ENCODE measurements around the gene USP12. TPM values are rescaled to one million over a fixed set of nuclear protein-coding genes. Genes with fewer than 3 reads are reported as not detected.
"Not testable (repeated sequence)": the region's sequence is repeated elsewhere in the genome, so short reads cannot be mapped to it uniquely, and the experiment has no call there.

Gene USP12
- polyA plus RNA-seq, 3 donors, result 12.8 to 23.4 (median 14.5) TPM

DNA sequence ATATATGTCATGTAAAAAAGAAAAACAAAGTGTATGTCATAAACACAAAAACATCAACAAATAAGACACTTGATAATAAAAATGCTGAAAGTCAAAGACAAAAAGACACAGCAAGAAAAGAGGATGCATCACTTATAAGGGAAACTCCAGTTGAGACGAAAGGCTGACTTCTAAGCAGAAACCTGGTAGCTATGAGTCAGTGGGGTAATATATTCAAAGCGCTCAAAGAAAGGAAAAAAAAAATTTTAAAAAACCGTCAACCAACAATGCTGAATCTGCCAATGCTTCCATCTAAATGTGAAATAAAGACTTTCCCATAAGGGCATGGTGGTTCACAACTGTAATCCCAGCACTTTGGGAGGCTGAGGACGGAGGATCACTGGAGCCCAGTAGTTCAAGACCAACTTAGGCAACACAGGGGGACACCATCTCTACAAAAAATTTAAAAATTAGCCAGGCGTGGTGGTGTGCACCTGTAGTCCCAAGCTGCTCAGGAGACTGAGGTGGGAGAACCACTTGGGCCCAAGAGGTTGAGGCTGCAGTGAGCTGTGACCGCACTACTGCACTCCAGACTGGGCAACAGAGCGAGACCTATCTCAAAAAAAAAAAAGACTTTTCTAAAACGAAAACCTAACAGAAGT, 24.0 kb downstream of the USP12 start:
- Mint-ChIP-seq H3K36me3 (peaks cover 5 to 10% of the 10 kb centered on the region in 2 donors), H3K9me3 (peaks cover 0 to 7% (median 2%) of the 10 kb centered on the region in 7 donors), H3K4me3 (no peak overlapping the region), H3K4me1 (peaks cover 6% of the 10 kb centered on the region), H3K27me3 (ENCODE audit: low read depth in 3 of 3) (no peaks in the 10 kb centered on the region), H3K27ac (peak overlapping the region in 1 of 7 donors; percentile 26)
- Histone ChIP-seq H3K9ac (ENCODE audit: insufficient read depth, low read length, poor library complexity, severe bottlenecking) (no peak overlapping the region), H3K9me3 (replicated peaks in 1 of 2; ENCODE audit: control insufficient read depth in 1 of 2, insufficient read depth in 1 of 2, low read length in 2 of 2) (no peaks in the 10 kb centered on the region), H3K36me3 (replicated peaks in 1 of 2; ENCODE audit: control insufficient read depth in 1 of 2, insufficient read depth in 2 of 2, low read length in 2 of 2) (no peaks in the 10 kb centered on the region), H3K27me3 (ENCODE audit: control insufficient read depth in 2 of 2, insufficient read depth in 2 of 2, low read length in 2 of 2) (no peaks in the 10 kb centered on the region), H3K27ac (ENCODE audit: low read depth in 1 of 2, low read length in 2 of 2) (no peak overlapping the region), H2AFZ (ENCODE audit: insufficient read depth, low read depth, low read length, poor library complexity, severe bottlenecking) (no peak overlapping the region), H3K79me2 (ENCODE audit: insufficient read depth, low read length) (peaks cover 95% of the 10 kb centered on the region), H4K20me1 (ENCODE audit: insufficient read depth, low read length) (peaks cover 94% of the 10 kb centered on the region), H3K4me2 (replicated peaks; ENCODE audit: extremely low read depth, low read length, poor library complexity, severe bottlenecking) (no peak overlapping the region), H3K4me1 (ENCODE audit: control insufficient read depth in 1 of 2, insufficient read depth in 2 of 2, low read length in 2 of 2) (no peaks in the 10 kb centered on the region), H3K4me3 (replicated peaks in 1 of 3; ENCODE audit: low read depth in 2 of 3, low read length in 3 of 3) (no peak overlapping the region)
- TF ChIP-seq, protein P1, sequence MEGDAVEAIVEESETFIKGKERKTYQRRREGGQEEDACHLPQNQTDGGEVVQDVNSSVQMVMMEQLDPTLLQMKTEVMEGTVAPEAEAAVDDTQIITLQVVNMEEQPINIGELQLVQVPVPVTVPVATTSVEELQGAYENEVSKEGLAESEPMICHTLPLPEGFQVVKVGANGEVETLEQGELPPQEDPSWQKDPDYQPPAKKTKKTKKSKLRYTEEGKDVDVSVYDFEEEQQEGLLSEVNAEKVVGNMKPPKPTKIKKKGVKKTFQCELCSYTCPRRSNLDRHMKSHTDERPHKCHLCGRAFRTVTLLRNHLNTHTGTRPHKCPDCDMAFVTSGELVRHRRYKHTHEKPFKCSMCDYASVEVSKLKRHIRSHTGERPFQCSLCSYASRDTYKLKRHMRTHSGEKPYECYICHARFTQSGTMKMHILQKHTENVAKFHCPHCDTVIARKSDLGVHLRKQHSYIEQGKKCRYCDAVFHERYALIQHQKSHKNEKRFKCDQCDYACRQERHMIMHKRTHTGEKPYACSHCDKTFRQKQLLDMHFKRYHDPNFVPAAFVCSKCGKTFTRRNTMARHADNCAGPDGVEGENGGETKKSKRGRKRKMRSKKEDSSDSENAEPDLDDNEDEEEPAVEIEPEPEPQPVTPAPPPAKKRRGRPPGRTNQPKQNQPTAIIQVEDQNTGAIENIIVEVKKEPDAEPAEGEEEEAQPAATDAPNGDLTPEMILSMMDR (IDR thresholded peaks at IDR 0.05), result no peak
- peak in 1 of 3 donors; percentile 61 for DNase-seq
- intact Hi-C loops (cut with micrococcal nuclease), result no loop called here
- 93% methylated on average over 3 of the region's 8 CpGs for WGBS (ENCODE audit: insufficient coverage)

DNA sequence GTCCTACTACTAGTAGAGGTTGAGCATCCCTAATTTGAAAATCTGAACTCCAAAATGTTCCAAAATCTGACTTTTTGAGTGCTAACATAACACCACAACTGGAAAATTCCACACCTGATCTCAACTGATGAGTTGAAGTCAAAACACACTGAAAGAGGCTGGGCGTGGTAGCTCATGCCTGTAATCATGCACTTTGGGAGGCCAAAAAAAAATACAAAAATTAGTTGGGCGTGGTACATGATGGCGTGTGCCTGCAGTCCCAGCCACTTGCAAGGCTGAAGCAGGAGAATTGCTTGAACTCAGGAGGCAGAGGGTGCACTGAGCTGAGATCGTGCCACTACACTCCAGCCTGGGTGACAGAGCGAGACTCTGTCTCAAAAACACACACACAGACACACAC, 29.9 kb downstream of the USP12 start:
- peaks cover 10 to 17% of the 10 kb centered on the region in 2 donors for H3K36me3 Mint-ChIP-seq
- peaks cover 0 to 2% (median 0%) of the 10 kb centered on the region in 3 donors for H3K27me3 Mint-ChIP-seq (ENCODE audit: low read depth in 3 of 3)
- H3K4me3 Mint-ChIP-seq, result no peak overlapping the region
- 98% methylated on average over 5 of the region's 5 CpGs for WGBS (ENCODE audit: insufficient coverage)
- Histone ChIP-seq H4K20me1 (ENCODE audit: insufficient read depth, low read length) (peaks cover 87% of the 10 kb centered on the region), H3K36me3 (replicated peaks in 1 of 2; ENCODE audit: control insufficient read depth in 1 of 2, insufficient read depth in 2 of 2, low read length in 2 of 2) (no peaks in the 10 kb centered on the region), H3K4me1 (ENCODE audit: control insufficient read depth in 1 of 2, insufficient read depth in 2 of 2, low read length in 2 of 2) (no peaks in the 10 kb centered on the region), H3K4me2 (replicated peaks; ENCODE audit: extremely low read depth, low read length, poor library complexity, severe bottlenecking) (no peak overlapping the region), H3K27ac (ENCODE audit: low read depth in 1 of 2, low read length in 2 of 2) (no peak overlapping the region), H3K4me3 (replicated peaks in 1 of 3; ENCODE audit: low read depth in 2 of 3, low read length in 3 of 3) (no peak overlapping the region), H2AFZ (ENCODE audit: insufficient read depth, low read depth, low read length, poor library complexity, severe bottlenecking) (no peak overlapping the region), H3K9ac (ENCODE audit: insufficient read depth, low read length, poor library complexity, severe bottlenecking) (no peak overlapping the region), H3K79me2 (ENCODE audit: insufficient read depth, low read length) (peaks cover 96% of the 10 kb centered on the region), H3K9me3 (replicated peaks in 1 of 2; ENCODE audit: control insufficient read depth in 1 of 2, insufficient read depth in 1 of 2, low read length in 2 of 2) (peaks cover 0 to 7% of the 10 kb centered on the region in 2 donors), H3K27me3 (ENCODE audit: control insufficient read depth in 2 of 2, insufficient read depth in 2 of 2, low read length in 2 of 2) (no peaks in the 10 kb centered on the region)
- peak overlapping the region in 1 of 7 donors; percentile 8 for H3K27ac Mint-ChIP-seq
- TF ChIP-seq, protein P1 (IDR thresholded peaks at IDR 0.05), result no peak
- peaks cover 3 to 18% (median 8%) of the 10 kb centered on the region in 7 donors for H3K9me3 Mint-ChIP-seq
- intact Hi-C loops (cut with micrococcal nuclease), result no loop called here
- H3K4me1 Mint-ChIP-seq, result no peaks in the 10 kb centered on the region
- no peak for DNase-seq

DNA sequence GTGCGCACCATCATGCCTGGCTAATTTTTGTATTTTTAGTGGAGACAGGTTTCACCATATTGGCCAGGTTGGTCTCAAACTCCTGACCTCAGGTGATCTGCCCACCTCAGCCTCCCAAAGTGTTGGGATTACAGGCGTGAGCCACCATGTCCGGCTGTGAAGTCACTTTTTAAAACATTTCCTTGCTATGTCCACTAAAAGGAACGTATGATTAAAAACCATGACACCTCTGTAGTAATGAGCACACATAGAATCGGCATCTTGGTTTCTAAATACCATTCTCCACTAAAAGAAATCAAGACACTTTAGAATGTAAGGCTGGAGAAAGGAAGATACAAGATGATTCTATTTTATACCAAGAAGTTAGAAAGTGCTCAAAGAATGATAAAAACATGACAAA, 30.5 kb downstream of the USP12 start:
- peaks cover 3 to 18% (median 8%) of the 10 kb centered on the region in 7 donors for H3K9me3 Mint-ChIP-seq
- H3K27ac Mint-ChIP-seq; H3K4me2 ChIP-seq (replicated peaks; ENCODE audit: extremely low read depth, low read length, poor library complexity, severe bottlenecking); H3K27me3 ChIP-seq (ENCODE audit: control insufficient read depth in 2 of 2, insufficient read depth in 2 of 2, low read length in 2 of 2); H2AFZ ChIP-seq (ENCODE audit: insufficient read depth, low read depth, low read length, poor library complexity, severe bottlenecking); H3K4me3 ChIP-seq (replicated peaks in 1 of 3; ENCODE audit: low read depth in 2 of 3, low read length in 3 of 3); H3K27ac ChIP-seq (ENCODE audit: low read depth in 1 of 2, low read length in 2 of 2); H3K27me3 Mint-ChIP-seq (ENCODE audit: low read depth in 3 of 3); H3K4me1 ChIP-seq (ENCODE audit: control insufficient read depth in 1 of 2, insufficient read depth in 2 of 2, low read length in 2 of 2); H3K4me1 Mint-ChIP-seq; intact Hi-C loops (cut with micrococcal nuclease); H3K9ac ChIP-seq (ENCODE audit: insufficient read depth, low read length, poor library complexity, severe bottlenecking); DNase-seq; H3K4me3 Mint-ChIP-seq; H3K9me3 ChIP-seq (replicated peaks in 1 of 2; ENCODE audit: control insufficient read depth in 1 of 2, insufficient read depth in 1 of 2, low read length in 2 of 2); H3K36me3 ChIP-seq (replicated peaks in 1 of 2; ENCODE audit: control insufficient read depth in 1 of 2, insufficient read depth in 2 of 2, low read length in 2 of 2): not testable (repeated sequence)
- Histone ChIP-seq H4K20me1 (ENCODE audit: insufficient read depth, low read length) (peaks cover 87% of the 10 kb centered on the region), H3K79me2 (ENCODE audit: insufficient read depth, low read length) (peaks cover 97% of the 10 kb centered on the region)
- peaks cover 10 to 17% of the 10 kb centered on the region in 2 donors for H3K36me3 Mint-ChIP-seq
- WGBS (ENCODE audit: insufficient coverage), result 100% methylated on average over 3 of the region's 5 CpGs

Data from CD14-positive monocyte (primary cell).